GM12878 (cell line): Measurements from ENCODE around the gene PLAAT5. TPM values are rescaled to one million over a fixed set of nuclear protein-coding genes. Genes with fewer than 3 reads are reported as not detected.

ENCODE experiments used
- ATF7 ChIP-seq: fragments of 450-650 bp; IDR thresholded peaks from 2 replicates; pipeline ENCODE4 v1.6.1; 2016; ENCODE audit warnings: low read depth, mild to moderate bottlenecking
- BACH1 ChIP-seq: fragments of 450-650 bp; IDR thresholded peaks from 2 replicates; pipeline ENCODE4 v1.6.1; 2017; ENCODE audit warnings: mild to moderate bottlenecking, borderline replicate concordance
- BHLHE40 ChIP-seq, 2 experiments: fragments of 450-650 bp in 1 of 2; IDR thresholded peaks; 2 replicates each; pipeline ENCODE4 v1.6.1; 2011 to 2017; ENCODE audit warnings: low read depth in 2 of 2, borderline replicate concordance in 1 of 2, improper control_type of control experiment in 1 of 2, low read length in 1 of 2, mild to moderate bottlenecking in 1 of 2
- CREM ChIP-seq: IDR thresholded peaks from 2 replicates; pipeline ENCODE4 v1.6.1; 2014; ENCODE audit warnings: antibody characterized with exemption, low read depth
- FOS ChIP-seq: IDR thresholded peaks from 3 replicates; pipeline ENCODE4 v1.6.1; 2011; ENCODE audit warnings: borderline replicate concordance; ENCODE audit not compliant: insufficient read length; ENCODE audit errors: extremely low read depth
- GABPA ChIP-seq: IDR thresholded peaks from 2 replicates; pipeline ENCODE4 v1.6.1; 2014; ENCODE audit warnings: antibody characterized with exemption, low read depth, mild to moderate bottlenecking, inconsistent platforms
- HCFC1 ChIP-seq: fragments of 150-350 bp; IDR thresholded peaks from 2 replicates; pipeline ENCODE4 v1.6.1; 2014; ENCODE audit warnings: low read length
- HDGF ChIP-seq: fragments of 450-650 bp; IDR thresholded peaks from 2 replicates; pipeline ENCODE4 v1.6.1; 2016; ENCODE audit warnings: antibody characterized with exemption
- IKZF1 ChIP-seq: fragments of 450-650 bp; conservative IDR thresholded peaks from 2 replicates; pipeline ENCODE4 v1.6.1; 2017; ENCODE audit warnings: antibody characterized with exemption, mild to moderate bottlenecking
- MTA2 ChIP-seq: fragments of 450-650 bp; IDR thresholded peaks from 2 replicates; pipeline ENCODE4 v1.6.1; 2016; ENCODE audit warnings: low read depth, mild to moderate bottlenecking, moderate library complexity
- MXI1 ChIP-seq: fragments of 150-350 bp; IDR thresholded peaks from 2 replicates; pipeline ENCODE4 v1.6.1; 2011; ENCODE audit warnings: low read depth, mild to moderate bottlenecking, inconsistent platforms, low read length, improper control_type of control experiment
- NFIC ChIP-seq: IDR thresholded peaks from 2 replicates; pipeline ENCODE4 v1.6.1; 2012; ENCODE audit warnings: low read depth, mild to moderate bottlenecking, inconsistent platforms, low read length, moderate library complexity
- NFYB ChIP-seq: IDR thresholded peaks from 2 replicates; pipeline ENCODE4 v1.6.1; 2011; ENCODE audit warnings: low read depth, mild to moderate bottlenecking, low read length, improper control_type of control experiment, moderate library complexity; ENCODE audit not compliant: insufficient read depth
- NRF1 ChIP-seq: conservative IDR thresholded peaks from 2 replicates; pipeline ENCODE4 v1.6.1; 2011; ENCODE audit warnings: mild to moderate bottlenecking, low read depth, low read length, improper control_type of control experiment
- RUNX3 ChIP-seq: IDR thresholded peaks from 2 replicates; pipeline ENCODE4 v1.6.1; 2012; ENCODE audit warnings: low read length, inconsistent platforms
- SRF ChIP-seq, 2 experiments: IDR thresholded peaks; 2 replicates each; pipeline ENCODE4 v1.6.1; 2011; ENCODE audit warnings: low read depth in 2 of 2, low read length in 2 of 2, mild to moderate bottlenecking in 1 of 2, moderate library complexity in 1 of 2
- STAT1 ChIP-seq: fragments of 450-650 bp; conservative IDR thresholded peaks from 2 replicates; pipeline ENCODE4 v1.6.1; 2014; ENCODE audit warnings: antibody characterized with exemption, mild to moderate bottlenecking
- SUZ12 ChIP-seq: fragments of 200-600 bp; sonication (generic); IDR thresholded peaks from one replicate; pipeline ENCODE4 v1.6.1; 2018; ENCODE audit warnings: antibody characterized with exemption, mild to moderate bottlenecking; ENCODE audit not compliant: unreplicated experiment
- YBX1 ChIP-seq: fragments of 450-650 bp; IDR thresholded peaks from 2 replicates; pipeline ENCODE4 v1.6.1; 2016; ENCODE audit warnings: antibody characterized with exemption
- YY1 ChIP-seq: IDR thresholded peaks from 2 replicates; pipeline ENCODE4 v1.6.1; 2011; ENCODE audit warnings: low read depth, mild to moderate bottlenecking, low read length
- polyA plus RNA-seq, 11 experiments: library from polyadenylated mRNA; depleted of rRNA in 4 of 11; unstranded in 6 of 11; stranded (reverse) in 5 of 11; fragments of >200 nt; fragmentation: Nextera tagmentation in 4 of 11; fragmentation: Illumina TruSeq in 1 of 11; extraction: Ambion mirVana in 4 of 11; extraction: Trizol in 1 of 11; gene quantifications; 1 replicate in 1 of 11; 2 replicates in 10 of 11; pipeline versions ENCODE4 v1.2.1 to v1.2.3, GENCODE V29; 2011 to 2016; ENCODE audit warnings: inconsistent platforms in 2 of 11, missing spikeins in 2 of 11, low read depth in 1 of 11
- total RNA-seq, 4 experiments: library from RNA; depleted of rRNA in 3 of 4; stranded (reverse); fragments of >200 nt in 3 of 4; fragmentation: Illumina TruSeq in 1 of 4; extraction: Trizol in 1 of 4; gene quantifications; 2 replicates each; pipeline versions ENCODE4 v1.2.1 to v1.2.3, GENCODE V29; 2013 to 2021
- TF ChIP-seq, protein P1 (sequence below): fragments of 450-650 bp; conservative IDR thresholded peaks from 2 replicates; pipeline ENCODE4 v1.6.1; 2017; ENCODE audit warnings: mild to moderate bottlenecking, moderate library complexity
- TF ChIP-seq, protein P2 (sequence below): fragments of 450-650 bp; IDR thresholded peaks from 2 replicates; pipeline ENCODE4 v1.6.1; 2017; ENCODE audit warnings: mild to moderate bottlenecking
- TF ChIP-seq, protein P3 (sequence below): fragments of 450-650 bp; IDR thresholded peaks from 2 replicates; pipeline ENCODE4 v1.6.1; 2014; ENCODE audit warnings: mild to moderate bottlenecking
- TF ChIP-seq, protein P4 (sequence below), 3 experiments: IDR thresholded peaks in 2 of 3; conservative IDR thresholded peaks in 1 of 3; 2 replicates each; pipeline ENCODE4 v1.5.1; 2011; ENCODE audit warnings: low read depth in 3 of 3, low read length in 3 of 3, mild to moderate bottlenecking in 3 of 3, control low read depth in 2 of 3, moderate library complexity in 2 of 3, inconsistent platforms in 1 of 3, mixed read lengths in 1 of 3; ENCODE audit not compliant: control insufficient read depth in 2 of 3, insufficient read depth in 1 of 3; ENCODE audit errors: extremely low read depth in 1 of 3
- TF ChIP-seq, protein P5 (sequence below): IDR thresholded peaks from 2 replicates; pipeline ENCODE4 v1.6.1; 2012; ENCODE audit warnings: low read length, inconsistent platforms

Gene PLAAT5
- total and polyA plus RNA-seq, 10 of the 15 experiments (the other 5 are each of a cell fraction or from before 2014, with no cell fraction given) = not detected

DNA sequence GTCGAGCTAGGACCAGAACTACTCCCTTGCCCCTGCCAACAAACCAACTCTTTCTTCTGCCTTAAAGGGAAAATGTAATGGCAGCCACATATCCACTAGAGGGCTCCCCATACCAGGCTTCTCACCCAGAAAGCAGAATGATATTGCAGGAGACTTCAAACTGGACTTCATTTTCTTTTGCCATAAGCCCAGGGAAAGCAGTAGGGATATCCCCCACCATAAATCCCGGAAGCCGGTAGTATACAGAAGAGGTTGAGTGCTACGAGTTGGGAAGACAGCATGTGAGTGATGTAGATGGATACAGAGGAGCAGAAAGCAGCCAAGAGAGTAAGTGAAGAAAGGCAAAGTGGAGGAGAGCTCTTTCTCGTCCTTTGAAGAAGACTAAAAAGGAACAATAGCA, 12.1 kb downstream of the PLAAT5 start (continued):
- TF ChIP-seq, protein P1, sequence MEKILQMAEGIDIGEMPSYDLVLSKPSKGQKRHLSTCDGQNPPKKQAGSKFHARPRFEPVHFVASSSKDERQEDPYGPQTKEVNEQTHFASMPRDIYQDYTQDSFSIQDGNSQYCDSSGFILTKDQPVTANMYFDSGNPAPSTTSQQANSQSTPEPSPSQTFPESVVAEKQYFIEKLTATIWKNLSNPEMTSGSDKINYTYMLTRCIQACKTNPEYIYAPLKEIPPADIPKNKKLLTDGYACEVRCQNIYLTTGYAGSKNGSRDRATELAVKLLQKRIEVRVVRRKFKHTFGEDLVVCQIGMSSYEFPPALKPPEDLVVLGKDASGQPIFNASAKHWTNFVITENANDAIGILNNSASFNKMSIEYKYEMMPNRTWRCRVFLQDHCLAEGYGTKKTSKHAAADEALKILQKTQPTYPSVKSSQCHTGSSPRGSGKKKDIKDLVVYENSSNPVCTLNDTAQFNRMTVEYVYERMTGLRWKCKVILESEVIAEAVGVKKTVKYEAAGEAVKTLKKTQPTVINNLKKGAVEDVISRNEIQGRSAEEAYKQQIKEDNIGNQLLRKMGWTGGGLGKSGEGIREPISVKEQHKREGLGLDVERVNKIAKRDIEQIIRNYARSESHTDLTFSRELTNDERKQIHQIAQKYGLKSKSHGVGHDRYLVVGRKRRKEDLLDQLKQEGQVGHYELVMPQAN = no peak
- TF ChIP-seq BHLHE40 (IDR thresholded peaks at IDR 0.05; ENCODE audit: borderline replicate concordance in 1 of 2, low read depth in 2 of 2, low read length in 1 of 2) (no peak), BACH1 (no peak), YY1 (peak; percentile 85), MTA2 (no peak), YBX1 (no peak), SRF (IDR thresholded peaks at IDR 0.05; ENCODE audit: low read depth in 2 of 2, low read length in 2 of 2) (no peak), CREM (no peak), STAT1 (no peak), GABPA (no peak), NFIC (no peak), NRF1 (no peak), MXI1 (no peak), HDGF (no peak), NFYB (no peak), ATF7 (no peak), IKZF1 (no peak), RUNX3 (0 out of 2 replicates have a peak, but pooled peaks have one; percentile 21), SUZ12 (no peak), HCFC1 (no peak), FOS (no peak)
- TF ChIP-seq, protein P2, sequence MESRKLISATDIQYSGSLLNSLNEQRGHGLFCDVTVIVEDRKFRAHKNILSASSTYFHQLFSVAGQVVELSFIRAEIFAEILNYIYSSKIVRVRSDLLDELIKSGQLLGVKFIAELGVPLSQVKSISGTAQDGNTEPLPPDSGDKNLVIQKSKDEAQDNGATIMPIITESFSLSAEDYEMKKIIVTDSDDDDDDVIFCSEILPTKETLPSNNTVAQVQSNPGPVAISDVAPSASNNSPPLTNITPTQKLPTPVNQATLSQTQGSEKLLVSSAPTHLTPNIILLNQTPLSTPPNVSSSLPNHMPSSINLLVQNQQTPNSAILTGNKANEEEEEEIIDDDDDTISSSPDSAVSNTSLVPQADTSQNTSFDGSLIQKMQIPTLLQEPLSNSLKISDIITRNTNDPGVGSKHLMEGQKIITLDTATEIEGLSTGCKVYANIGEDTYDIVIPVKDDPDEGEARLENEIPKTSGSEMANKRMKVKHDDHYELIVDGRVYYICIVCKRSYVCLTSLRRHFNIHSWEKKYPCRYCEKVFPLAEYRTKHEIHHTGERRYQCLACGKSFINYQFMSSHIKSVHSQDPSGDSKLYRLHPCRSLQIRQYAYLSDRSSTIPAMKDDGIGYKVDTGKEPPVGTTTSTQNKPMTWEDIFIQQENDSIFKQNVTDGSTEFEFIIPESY = no peak
- TF ChIP-seq, protein P3, sequence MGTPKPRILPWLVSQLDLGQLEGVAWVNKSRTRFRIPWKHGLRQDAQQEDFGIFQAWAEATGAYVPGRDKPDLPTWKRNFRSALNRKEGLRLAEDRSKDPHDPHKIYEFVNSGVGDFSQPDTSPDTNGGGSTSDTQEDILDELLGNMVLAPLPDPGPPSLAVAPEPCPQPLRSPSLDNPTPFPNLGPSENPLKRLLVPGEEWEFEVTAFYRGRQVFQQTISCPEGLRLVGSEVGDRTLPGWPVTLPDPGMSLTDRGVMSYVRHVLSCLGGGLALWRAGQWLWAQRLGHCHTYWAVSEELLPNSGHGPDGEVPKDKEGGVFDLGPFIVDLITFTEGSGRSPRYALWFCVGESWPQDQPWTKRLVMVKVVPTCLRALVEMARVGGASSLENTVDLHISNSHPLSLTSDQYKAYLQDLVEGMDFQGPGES = no peak
- TF ChIP-seq, protein P4, sequence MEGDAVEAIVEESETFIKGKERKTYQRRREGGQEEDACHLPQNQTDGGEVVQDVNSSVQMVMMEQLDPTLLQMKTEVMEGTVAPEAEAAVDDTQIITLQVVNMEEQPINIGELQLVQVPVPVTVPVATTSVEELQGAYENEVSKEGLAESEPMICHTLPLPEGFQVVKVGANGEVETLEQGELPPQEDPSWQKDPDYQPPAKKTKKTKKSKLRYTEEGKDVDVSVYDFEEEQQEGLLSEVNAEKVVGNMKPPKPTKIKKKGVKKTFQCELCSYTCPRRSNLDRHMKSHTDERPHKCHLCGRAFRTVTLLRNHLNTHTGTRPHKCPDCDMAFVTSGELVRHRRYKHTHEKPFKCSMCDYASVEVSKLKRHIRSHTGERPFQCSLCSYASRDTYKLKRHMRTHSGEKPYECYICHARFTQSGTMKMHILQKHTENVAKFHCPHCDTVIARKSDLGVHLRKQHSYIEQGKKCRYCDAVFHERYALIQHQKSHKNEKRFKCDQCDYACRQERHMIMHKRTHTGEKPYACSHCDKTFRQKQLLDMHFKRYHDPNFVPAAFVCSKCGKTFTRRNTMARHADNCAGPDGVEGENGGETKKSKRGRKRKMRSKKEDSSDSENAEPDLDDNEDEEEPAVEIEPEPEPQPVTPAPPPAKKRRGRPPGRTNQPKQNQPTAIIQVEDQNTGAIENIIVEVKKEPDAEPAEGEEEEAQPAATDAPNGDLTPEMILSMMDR (IDR thresholded peaks at IDR 0.05 in 2 of 3, conservative IDR thresholded peaks at IDR 0.05 in 1 of 3; ENCODE audit: control insufficient read depth in 2 of 3, extremely low read depth in 1 of 3, insufficient read depth in 1 of 3, low read depth in 3 of 3, low read length in 3 of 3) = peak; percentile 83 to 96 (median 89); a peak in 5 of 6 replicates
- TF ChIP-seq, protein P5, sequence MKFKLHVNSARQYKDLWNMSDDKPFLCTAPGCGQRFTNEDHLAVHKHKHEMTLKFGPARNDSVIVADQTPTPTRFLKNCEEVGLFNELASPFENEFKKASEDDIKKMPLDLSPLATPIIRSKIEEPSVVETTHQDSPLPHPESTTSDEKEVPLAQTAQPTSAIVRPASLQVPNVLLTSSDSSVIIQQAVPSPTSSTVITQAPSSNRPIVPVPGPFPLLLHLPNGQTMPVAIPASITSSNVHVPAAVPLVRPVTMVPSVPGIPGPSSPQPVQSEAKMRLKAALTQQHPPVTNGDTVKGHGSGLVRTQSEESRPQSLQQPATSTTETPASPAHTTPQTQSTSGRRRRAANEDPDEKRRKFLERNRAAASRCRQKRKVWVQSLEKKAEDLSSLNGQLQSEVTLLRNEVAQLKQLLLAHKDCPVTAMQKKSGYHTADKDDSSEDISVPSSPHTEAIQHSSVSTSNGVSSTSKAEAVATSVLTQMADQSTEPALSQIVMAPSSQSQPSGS = no peak
